Measurements from ENCODE around the gene FBXO3. TPM values are rescaled to one million over a fixed set of nuclear protein-coding genes. Genes with fewer than 3 reads are reported as not detected.
A peak's percentile ranks its signal among the peaks of the same experiment; 100 is the strongest.

The FBXO3 gene
- polyA plus RNA-seq, 3 donors, result 62.1 to 71.3 (median 65.1) TPM

GRCh38 chr11:33773404-33773986 is 825 bp downstream of the FBXO3 start:
- DNase-seq (ENCODE audit: low read depth in 3 of 3, low spot score in 2 of 3), result no peak

GRCh38 chr11:33772870-33773269 is 1.4 kb downstream of the FBXO3 start:
- no peak for DNase-seq (ENCODE audit: low read depth in 3 of 3, low spot score in 2 of 3)

GRCh38 chr11:33772300-33772699 is 2.0 kb downstream of the FBXO3 start:
- no peak for DNase-seq (ENCODE audit: low read depth in 3 of 3, low spot score in 2 of 3)

- DNase-seq (ENCODE audit: low read depth in 3 of 3, low spot score in 2 of 3), result no peak
These were observed 4.1 kb downstream of the FBXO3 start for GRCh38 chr11:33770236-33770635.

- DNase-seq (ENCODE audit: low read depth in 3 of 3, low spot score in 2 of 3), result no peak
These were observed 4.8 kb downstream of the FBXO3 start for GRCh38 chr11:33769542-33769941.

GRCh38 chr11:33767624-33768023 is 6.7 kb downstream of the FBXO3 start:
- DNase-seq (ENCODE audit: low read depth in 3 of 3, low spot score in 2 of 3), result no peak

- DNase-seq (ENCODE audit: low read depth in 3 of 3, low spot score in 2 of 3), result no peak
These were observed 8.2 kb downstream of the FBXO3 start for GRCh38 chr11:33766085-33766484.

GRCh38 chr11:33761471-33761870 is 12.8 kb downstream of the FBXO3 start:
- DNase-seq (ENCODE audit: low read depth in 3 of 3, low spot score in 2 of 3), result no peak

- DNase-seq (ENCODE audit: low read depth in 3 of 3, low spot score in 2 of 3), result no peak
These were observed 20.9 kb downstream of the FBXO3 start for GRCh38 chr11:33753304-33753967.

GRCh38 chr11:33751878-33752277 is 22.4 kb downstream of the FBXO3 start:
- no peak for DNase-seq (ENCODE audit: low read depth in 3 of 3, low spot score in 2 of 3)

- DNase-seq (ENCODE audit: low read depth in 3 of 3, low spot score in 2 of 3), result no peak
These were observed 26.3 kb downstream of the FBXO3 start for GRCh38 chr11:33747979-33748378.

GRCh38 chr11:33743291-33743690 is 31.0 kb downstream of the FBXO3 start:
- no peak for DNase-seq (ENCODE audit: low read depth in 3 of 3, low spot score in 2 of 3)

- no peak for DNase-seq (ENCODE audit: low read depth in 3 of 3, low spot score in 2 of 3)
These were observed 32.0 kb downstream of the FBXO3 start for GRCh38 chr11:33742249-33742851.

- no peak for DNase-seq (ENCODE audit: low read depth in 3 of 3, low spot score in 2 of 3)
These were observed 32.5 kb downstream of the FBXO3 start for GRCh38 chr11:33741806-33742205.

GRCh38 chr11:33737362-33737821 is 36.9 kb downstream of the FBXO3 start:
- DNase-seq (ENCODE audit: low read depth in 3 of 3, low spot score in 2 of 3), result no peak

- DNase-seq (ENCODE audit: low read depth in 3 of 3, low spot score in 2 of 3), result peak in 2 of 3 donors; percentile 77 to 84
These were observed 38.0 kb downstream of the FBXO3 start, which contains the start of gene CD59 for GRCh38 chr11:33736148-33736812. Gene CD59 (minus strand): TSS chr11:33736423. CDS start chr11:33722445, 13,978 bp downstream.

GRCh38 chr11:33735271-33736147 is 38.8 kb downstream of the FBXO3 start:
- DNase-seq (ENCODE audit: low read depth in 3 of 3, low spot score in 2 of 3), result no peak

- no peak for DNase-seq (ENCODE audit: low read depth in 3 of 3, low spot score in 2 of 3)
These were observed 39.7 kb downstream of the FBXO3 start for GRCh38 chr11:33734441-33735270.

- DNase-seq (ENCODE audit: low read depth in 3 of 3, low spot score in 2 of 3), result no peak
These were observed 40.3 kb downstream of the FBXO3 start for GRCh38 chr11:33733980-33734379.

Data from right renal cortex interstitium (tissue), 3 donors.